ENCODE results near the gene NUP214. TPM values are rescaled to one million over a fixed set of nuclear protein-coding genes. Genes with fewer than 3 reads are reported as not detected.
A peak's percentile ranks its signal among the peaks of the same experiment; 100 is the strongest.
"Not testable (repeated sequence)": the region's sequence is repeated elsewhere in the genome, so short reads cannot be mapped to it uniquely, and the experiment has no call there.

The NUP214 gene
- total RNA-seq, 2 experiments from 2014 or later: 45.5 to 49.9 TPM

GRCh38 chr9:131234799-131235479 is 109.6 kb downstream of the NUP214 start:
- POLR2A ChIA-PET: interaction anchor here (0.8 to 1.8 kb wide), 3 partner anchors 18 to 36 kb away, joined by 3 to 5 read pairs (median 3); no protein-coding TSS in a partner anchor
- intact Hi-C loops (cut with micrococcal nuclease): loop anchor here (5.0 kb wide), 1 partner anchor 102 kb away; no protein-coding TSS in a partner anchor
- Mint-ChIP-seq H3K27me3 (no peaks in the 10 kb centered on the region), H3K9me3 (no peaks in the 10 kb centered on the region), H3K4me1 (ENCODE audit: low read depth) (peaks cover 51% of the 10 kb centered on the region), H3K4me3 (no peak overlapping the region), H3K36me3 (peaks cover 24% of the 10 kb centered on the region), H3K27ac (peak overlapping the region; percentile 13)
- CTCF ChIA-PET: interaction anchor here (1.5 kb wide), 1 partner anchor 102 kb away, joined by 4 read pairs; no protein-coding TSS in a partner anchor
- DNase-seq: no peak

DNA sequence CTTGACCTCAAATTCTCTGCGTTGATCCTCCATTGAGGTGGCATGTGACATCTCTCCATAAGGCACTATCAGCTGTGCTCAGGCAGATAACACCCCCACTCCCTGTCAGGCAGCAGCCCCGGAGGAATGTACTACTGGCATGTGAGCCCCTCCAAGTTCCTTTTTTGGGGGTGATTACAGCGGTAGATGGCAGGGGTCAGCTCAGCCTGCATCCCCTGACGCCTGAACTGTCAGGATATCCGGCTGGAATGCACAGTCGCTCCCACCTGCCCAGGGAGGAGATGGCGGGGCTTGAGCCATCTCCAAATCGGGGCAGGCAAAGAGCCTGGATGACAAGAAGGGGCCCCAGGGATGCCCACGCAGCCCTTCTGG is 110.1 kb downstream of the NUP214 start:
- Mint-ChIP-seq H3K4me1 (ENCODE audit: low read depth) (peaks cover 51% of the 10 kb centered on the region), H3K27me3 (no peaks in the 10 kb centered on the region), H3K27ac (peak overlapping the region; percentile 13), H3K36me3 (peaks cover 22% of the 10 kb centered on the region), H3K4me3 (no peak overlapping the region), H3K9me3 (no peaks in the 10 kb centered on the region)
- ChIA-PET CTCF (interaction anchor here (1.5 kb wide), 1 partner anchor 102 kb away, joined by 4 read pairs; no protein-coding TSS in a partner anchor), POLR2A (interaction anchor here (0.7 to 1.8 kb wide), 3 partner anchors 17 to 36 kb away, joined by 3 to 5 read pairs (median 3); no protein-coding TSS in a partner anchor)
- intact Hi-C loops (cut with micrococcal nuclease): loop anchor here (5.0 kb wide), 1 partner anchor 102 kb away; no protein-coding TSS in a partner anchor
- no peak for DNase-seq

DNA sequence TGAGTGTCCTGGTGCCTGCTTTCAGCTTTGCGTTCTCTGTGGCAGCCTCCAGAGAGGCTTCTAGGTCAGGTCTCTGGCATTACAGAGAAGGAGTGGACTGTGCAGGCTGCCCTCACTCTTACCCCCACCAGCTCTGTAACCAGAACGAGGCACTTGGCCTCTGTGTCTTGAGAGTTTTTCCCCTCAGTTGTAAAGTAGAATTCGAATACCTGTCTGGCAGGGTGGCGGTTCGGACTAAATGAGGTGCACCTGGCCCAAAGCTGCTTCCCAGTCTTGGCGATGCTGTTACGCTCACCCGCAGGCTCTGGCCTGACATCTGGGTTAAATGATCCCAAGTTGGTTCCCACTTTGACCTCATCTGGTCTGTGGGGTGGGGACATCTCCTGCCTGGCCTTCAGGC is 110.8 kb downstream of the NUP214 start:
- H3K4me3 Mint-ChIP-seq: no peak overlapping the region
- peaks cover 51% of the 10 kb centered on the region for H3K4me1 Mint-ChIP-seq (ENCODE audit: low read depth)
- H3K36me3 Mint-ChIP-seq: peaks cover 21% of the 10 kb centered on the region
- no peaks in the 10 kb centered on the region for H3K9me3 Mint-ChIP-seq
- ChIA-PET CTCF (no interaction called here), POLR2A (interaction anchor here (0.7 kb wide), 1 partner anchor 19 kb away, joined by 3 read pairs; no protein-coding TSS in a partner anchor)
- no peaks in the 10 kb centered on the region for H3K27me3 Mint-ChIP-seq
- DNase-seq: no peak
- H3K27ac Mint-ChIP-seq: peak overlapping the region; percentile 33
- intact Hi-C loops (cut with micrococcal nuclease): loop anchor here (5.0 kb wide), 1 partner anchor 101 kb away; no protein-coding TSS in a partner anchor

- POLR2A ChIA-PET: interaction anchor here (1.6 to 2.5 kb wide), 2 partner anchors 19 to 34 kb away, joined by 7 to 14 read pairs; no protein-coding TSS in a partner anchor
- Mint-ChIP-seq H3K27ac (no peak overlapping the region), H3K9me3 (no peaks in the 10 kb centered on the region), H3K36me3 (peaks cover 19% of the 10 kb centered on the region), H3K4me3 (no peak overlapping the region), H3K27me3 (no peaks in the 10 kb centered on the region), H3K4me1 (ENCODE audit: low read depth) (peaks cover 51% of the 10 kb centered on the region)
- CTCF ChIA-PET: no interaction called here
- no peak for DNase-seq
- intact Hi-C loops (cut with micrococcal nuclease): loop anchor here (5.0 kb wide), 1 partner anchor 101 kb away; no protein-coding TSS in a partner anchor
Measured at GRCh38 chr9:131236761-131237160, 111.4 kb downstream of the NUP214 start.

DNA sequence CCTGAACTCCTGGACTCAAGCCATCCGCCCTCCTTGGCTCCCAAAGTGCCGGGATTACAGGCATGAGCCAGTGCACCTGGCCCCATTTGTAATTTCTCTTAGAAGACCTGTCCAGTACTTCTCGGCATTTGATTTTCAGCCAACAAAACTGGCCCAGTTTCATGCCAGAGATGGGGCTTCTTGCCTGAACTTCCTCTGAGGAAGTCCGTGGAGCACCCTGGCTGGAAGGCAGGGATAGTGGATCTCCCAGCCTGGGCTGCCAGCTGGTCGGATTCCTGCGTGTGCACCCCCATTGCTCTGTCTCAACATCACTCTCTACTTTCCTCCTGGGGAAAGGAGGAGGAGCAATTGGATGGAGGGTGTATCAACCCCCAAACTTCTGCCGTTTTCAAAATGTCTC is 111.9 kb downstream of the NUP214 start:
- POLR2A ChIA-PET: interaction anchor here (0.6 to 2.5 kb wide), 4 partner anchors 15 to 39 kb away, joined by 3 to 14 read pairs (median 9); partner anchors contain the start of gene FAM78A
- Mint-ChIP-seq H3K27me3 (no peaks in the 10 kb centered on the region), H3K27ac (peak overlapping the region; percentile 94), H3K4me1 (ENCODE audit: low read depth) (peaks cover 50% of the 10 kb centered on the region), H3K9me3 (no peaks in the 10 kb centered on the region), H3K36me3 (peaks cover 16% of the 10 kb centered on the region), H3K4me3 (peak overlapping the region; percentile 37)
- no peak for DNase-seq
- CTCF ChIA-PET: interaction anchor here (0.7 to 1.2 kb wide), 4 partner anchors 15 to 39 kb away, joined by 3 read pairs; partner anchors contain the start of gene FAM78A
- intact Hi-C loops (cut with micrococcal nuclease): loop anchor here (5.0 kb wide), 1 partner anchor 100 kb away; no protein-coding TSS in a partner anchor

DNA sequence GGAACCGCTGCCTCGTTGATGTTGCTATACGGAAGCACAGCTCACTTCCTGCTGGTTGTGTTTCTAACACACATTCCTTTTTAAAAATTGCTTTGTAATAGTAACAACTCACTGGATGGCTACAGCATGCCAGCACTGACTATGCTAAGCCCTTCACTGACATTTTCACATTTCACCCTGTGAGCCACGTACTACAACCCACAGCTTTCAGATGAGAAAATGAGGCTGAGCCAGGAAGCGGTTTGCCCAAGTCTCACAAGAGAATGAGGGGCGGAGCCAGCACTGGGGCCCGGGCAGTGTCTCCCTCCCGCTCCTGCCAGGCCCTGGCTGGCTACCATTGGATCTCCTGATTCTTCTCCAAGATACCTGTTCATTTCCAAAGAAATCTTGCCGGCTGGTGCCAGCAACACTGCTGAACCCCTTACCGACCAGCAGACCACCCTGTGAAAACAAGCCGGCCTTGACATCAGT is 112.6 kb downstream of the NUP214 start:
- Mint-ChIP-seq H3K4me3 (peak overlapping the region; percentile 59), H3K4me1 (ENCODE audit: low read depth) (peaks cover 47% of the 10 kb centered on the region), H3K27ac (peak overlapping the region; percentile 94), H3K27me3 (no peaks in the 10 kb centered on the region), H3K9me3 (peaks cover 2% of the 10 kb centered on the region), H3K36me3 (peaks cover 15% of the 10 kb centered on the region)
- intact Hi-C loops (cut with micrococcal nuclease): loop anchor here (1.0 to 5.0 kb wide), 5 partner anchors 14 to 99 kb away; no protein-coding TSS in a partner anchor
- ChIA-PET CTCF (interaction anchor here (0.7 to 1.2 kb wide), 5 partner anchors 15 to 135 kb away, joined by 3 to 4 read pairs (median 3); partner anchors contain the start of gene FAM78A), POLR2A (interaction anchor here (0.6 to 2.5 kb wide), 4 partner anchors 15 to 38 kb away, joined by 3 to 14 read pairs (median 9); partner anchors contain the start of gene FAM78A)
- DNase-seq: peak; percentile 93

DNA sequence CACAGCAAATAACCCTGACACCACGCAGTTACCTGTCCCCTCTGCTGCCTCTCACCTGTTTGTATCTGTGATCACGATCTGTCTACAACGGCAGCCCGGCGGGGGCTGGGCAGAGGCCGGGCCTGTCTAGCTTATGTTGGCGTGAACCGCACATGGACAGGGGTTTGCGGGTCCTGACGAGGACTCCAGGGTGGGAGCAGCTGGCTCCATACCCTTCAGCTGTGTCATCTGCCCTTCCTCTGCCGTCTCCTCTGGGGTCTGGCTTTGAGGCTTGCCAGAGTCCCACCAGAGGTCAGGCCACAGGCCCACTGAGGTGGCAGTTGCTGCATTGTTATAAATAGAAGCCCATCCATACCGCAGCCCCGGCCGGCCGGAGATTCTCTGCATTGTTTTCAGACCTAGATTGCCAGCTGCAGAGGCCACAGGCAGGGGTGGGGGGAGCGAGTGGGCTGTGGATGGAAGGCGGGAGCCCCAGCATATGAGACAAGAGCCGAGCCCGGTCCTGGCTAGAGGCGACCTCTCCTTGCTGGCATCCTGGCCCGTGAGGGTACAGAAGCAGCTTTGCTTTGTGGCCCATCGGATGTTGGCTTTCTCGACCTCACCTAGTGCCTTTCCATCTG is 113.1 kb downstream of the NUP214 start:
- intact Hi-C loops (cut with micrococcal nuclease): loop anchor here (1.0 to 5.0 kb wide), 5 partner anchors 14 to 99 kb away; no protein-coding TSS in a partner anchor
- Mint-ChIP-seq H3K27me3 (no peaks in the 10 kb centered on the region), H3K27ac (peak overlapping the region; percentile 94), H3K9me3 (peaks cover 3% of the 10 kb centered on the region), H3K36me3 (peaks cover 16% of the 10 kb centered on the region), H3K4me3 (peak overlapping the region; percentile 59), H3K4me1 (ENCODE audit: low read depth) (peaks cover 44% of the 10 kb centered on the region)
- no peak for DNase-seq
- POLR2A ChIA-PET: interaction anchor here (1.4 to 2.5 kb wide), 4 partner anchors 14 to 98 kb away, joined by 3 to 14 read pairs (median 9); no protein-coding TSS in a partner anchor
- CTCF ChIA-PET: interaction anchor here (1.0 to 1.2 kb wide), 3 partner anchors 17 to 135 kb away, joined by 3 to 4 read pairs (median 3); partner anchors contain the start of gene FAM78A

GRCh38 chr9:131239161-131239975 is 114.0 kb downstream of the NUP214 start:
- Mint-ChIP-seq H3K27me3 (no peaks in the 10 kb centered on the region), H3K4me3 (no peak overlapping the region), H3K4me1 (ENCODE audit: low read depth) (peaks cover 35% of the 10 kb centered on the region), H3K9me3 (peaks cover 3% of the 10 kb centered on the region), H3K27ac (peak overlapping the region; percentile 36), H3K36me3 (peaks cover 11% of the 10 kb centered on the region)
- intact Hi-C loops (cut with micrococcal nuclease): loop anchor here (5.0 kb wide), 1 partner anchor 98 kb away; no protein-coding TSS in a partner anchor
- POLR2A ChIA-PET: interaction anchor here (0.7 to 2.5 kb wide), 4 partner anchors 13 to 97 kb away, joined by 3 to 14 read pairs (median 7); no protein-coding TSS in a partner anchor
- CTCF ChIA-PET: interaction anchor here (0.6 to 1.1 kb wide), 2 partner anchors 97 to 534 kb away, joined by 3 to 4 read pairs; no protein-coding TSS in a partner anchor
- DNase-seq: no peak

DNA sequence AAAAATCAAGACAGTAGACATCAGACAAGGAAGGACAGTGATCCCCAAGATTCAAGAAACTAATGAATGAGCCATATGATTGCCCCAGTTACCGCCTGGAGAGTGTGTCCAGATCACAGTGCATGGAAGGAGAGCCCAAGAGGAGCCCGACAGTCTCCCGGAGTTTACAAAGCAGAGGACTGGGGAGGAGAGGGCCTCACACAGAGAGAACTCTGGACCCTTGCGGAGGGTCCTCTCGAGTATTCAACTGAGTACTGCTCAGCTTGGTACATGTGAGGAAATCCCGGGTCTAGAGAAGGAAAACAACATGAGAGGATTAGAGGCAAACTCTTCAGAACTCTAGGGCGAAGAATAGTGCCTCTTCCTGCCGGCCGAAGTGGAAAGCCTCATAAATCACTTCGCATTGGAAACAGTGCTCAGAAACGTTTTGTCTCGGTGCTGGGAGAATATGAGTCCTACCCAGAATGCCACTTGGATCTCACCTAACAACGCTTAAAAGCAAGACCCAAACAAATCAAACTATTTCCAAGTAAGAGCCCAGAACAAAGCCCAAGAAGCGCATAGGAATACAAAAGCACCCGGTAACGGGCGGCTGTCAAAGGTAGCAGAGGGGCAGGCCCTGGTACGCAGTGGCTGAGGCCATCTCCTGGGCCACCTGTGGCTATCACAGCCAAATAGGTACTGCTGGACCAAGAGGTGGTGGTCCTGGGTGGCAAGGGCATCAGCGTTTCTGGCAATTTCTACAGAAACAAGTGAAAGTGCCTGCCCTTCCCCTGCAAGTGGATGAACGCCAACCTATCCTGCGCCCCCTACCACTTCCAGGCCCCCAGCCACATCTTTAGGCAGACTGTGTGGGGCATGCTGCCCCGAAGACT is 114.9 kb downstream of the NUP214 start:
- peaks cover 3% of the 10 kb centered on the region for H3K9me3 Mint-ChIP-seq
- H3K4me1 Mint-ChIP-seq (ENCODE audit: low read depth): peaks cover 26% of the 10 kb centered on the region
- CTCF ChIA-PET: interaction anchor here (0.6 to 1.1 kb wide), 2 partner anchors 96 to 535 kb away, joined by 3 to 4 read pairs; no protein-coding TSS in a partner anchor
- H3K36me3 Mint-ChIP-seq: peaks cover 6% of the 10 kb centered on the region
- POLR2A ChIA-PET: interaction anchor here (0.7 kb wide), 1 partner anchor 16 kb away, joined by 3 read pairs; no protein-coding TSS in a partner anchor
- intact Hi-C loops (cut with micrococcal nuclease): no loop called here
- H3K27me3 Mint-ChIP-seq: no peaks in the 10 kb centered on the region
- H3K4me3 Mint-ChIP-seq: no peak overlapping the region
- DNase-seq: no peak
- no peak overlapping the region for H3K27ac Mint-ChIP-seq

GRCh38 chr9:131244331-131244730 is 118.9 kb downstream of the NUP214 start:
- H3K27ac Mint-ChIP-seq; H3K4me3 Mint-ChIP-seq; intact Hi-C loops (cut with micrococcal nuclease); DNase-seq; H3K9me3 Mint-ChIP-seq; CTCF ChIA-PET; H3K4me1 Mint-ChIP-seq (ENCODE audit: low read depth); H3K36me3 Mint-ChIP-seq; POLR2A ChIA-PET; H3K27me3 Mint-ChIP-seq: not testable (repeated sequence)

Measured in activated CD4-positive, alpha-beta memory T cell treated with anti-CD3 and anti-CD28 coated beads for 36 hours (primary cell).